Hepatocyte (in vitro differentiated cells): ENCODE results near the gene IL22. TPM values are rescaled to one million over a fixed set of nuclear protein-coding genes. Genes with fewer than 3 reads are reported as not detected.

ENCODE experiments used
- DNase-seq: peaks from one replicate; pipeline ENCODE4 v3.0.0-alpha.2; 2016; ENCODE audit warnings: low spot score
- H2AFZ ChIP-seq: fragments of 200-600 bp; sonication (generic); 2 replicates; pipeline ENCODE4 v1.6.0; 2016; ENCODE audit warnings: antibody characterized with exemption, mild to moderate bottlenecking
- H3K27ac ChIP-seq: fragments of 200-600 bp; sonication (generic); 2 replicates; pipeline ENCODE4 v1.5.1; 2016; ENCODE audit warnings: mild to moderate bottlenecking
- H3K27me3 ChIP-seq: fragments of 200-600 bp; sonication (generic); 2 replicates; pipeline ENCODE4 v1.6.1; 2016
- H3K36me3 ChIP-seq: fragments of 200-600 bp; sonication (generic); replicated peaks from 2 replicates; pipeline ENCODE4 v1.5.1; 2016; ENCODE audit warnings: low read depth; ENCODE audit not compliant: insufficient read depth
- H3K4me1 ChIP-seq: fragments of 200-600 bp; sonication (generic); 2 replicates; pipeline ENCODE4 v1.5.1; 2016; ENCODE audit warnings: mild to moderate bottlenecking, moderate library complexity; ENCODE audit not compliant: insufficient read depth
- H3K4me2 ChIP-seq: fragments of 200-600 bp; sonication (generic); 2 replicates; pipeline ENCODE4 v1.6.0; 2016
- H3K4me3 ChIP-seq: fragments of 200-600 bp; sonication (generic); 2 replicates; pipeline ENCODE4 v1.5.1; 2016; ENCODE audit warnings: mild to moderate bottlenecking
- H3K79me2 ChIP-seq: fragments of 200-600 bp; sonication (generic); 2 replicates; pipeline ENCODE4 v1.6.0; 2017; ENCODE audit warnings: mild to moderate bottlenecking
- H3K9me2 ChIP-seq: fragments of 200-600 bp; sonication (generic); replicated peaks from 2 replicates; pipeline ENCODE4 v1.6.0; 2017; ENCODE audit warnings: mild to moderate bottlenecking; ENCODE audit not compliant: insufficient read depth
- H3K9me3 ChIP-seq: fragments of 200-600 bp; sonication (generic); 2 replicates; pipeline ENCODE4 v1.5.1; 2016; ENCODE audit warnings: low read depth, mild to moderate bottlenecking
- H4K20me1 ChIP-seq: fragments of 200-600 bp; sonication (generic); 2 replicates; pipeline ENCODE4 v1.6.0; 2016; ENCODE audit warnings: mild to moderate bottlenecking; ENCODE audit not compliant: insufficient read depth, poor library complexity, severe bottlenecking
- EZH2 ChIP-seq: fragments of 200-600 bp; sonication (generic); IDR thresholded peaks from 2 replicates; pipeline ENCODE4 v1.6.1; 2016; ENCODE audit warnings: antibody characterized with exemption, mild to moderate bottlenecking, borderline replicate concordance
- EZH2phosphoT487 ChIP-seq: fragments of 200-600 bp; sonication (generic); IDR thresholded peaks from one replicate; pipeline ENCODE4 v1.6.1; 2018; ENCODE audit warnings: antibody characterized with exemption, mild to moderate bottlenecking, low read depth, moderate library complexity; ENCODE audit not compliant: unreplicated experiment, severe bottlenecking
- WGBS: methylation state at CpG from one replicate; pipeline ENCODE4 v1.1.6; 2016; ENCODE audit warnings: low lambda C conversion rate; ENCODE audit errors: missing lambda C conversion rate; 5-methylcytosine and 5-hydroxymethylcytosine counted together
- polyA plus RNA-seq: library from polyadenylated mRNA; unstranded; fragments of >200 nt; fragmentation: Nextera tagmentation; extraction: Ambion mirVana; gene quantifications from 2 replicates; pipeline ENCODE4 v1.2.1, GENCODE V29; 2016
- total RNA-seq: library from RNA; depleted of rRNA; stranded (reverse); fragments of >200 nt; gene quantifications from 2 replicates; pipeline ENCODE4 v1.2.3, GENCODE V29; 2014
- TF ChIP-seq, protein P1 (sequence below): fragments of 200-600 bp; sonication (generic); IDR thresholded peaks from 2 replicates; pipeline ENCODE4 v1.5.1; 2016; ENCODE audit warnings: antibody characterized with exemption, mild to moderate bottlenecking; ENCODE audit not compliant: poor library complexity

IL22 gene
- total and polyA plus RNA-seq, 2 experiments from 2014 or later, result not detected

DNA sequence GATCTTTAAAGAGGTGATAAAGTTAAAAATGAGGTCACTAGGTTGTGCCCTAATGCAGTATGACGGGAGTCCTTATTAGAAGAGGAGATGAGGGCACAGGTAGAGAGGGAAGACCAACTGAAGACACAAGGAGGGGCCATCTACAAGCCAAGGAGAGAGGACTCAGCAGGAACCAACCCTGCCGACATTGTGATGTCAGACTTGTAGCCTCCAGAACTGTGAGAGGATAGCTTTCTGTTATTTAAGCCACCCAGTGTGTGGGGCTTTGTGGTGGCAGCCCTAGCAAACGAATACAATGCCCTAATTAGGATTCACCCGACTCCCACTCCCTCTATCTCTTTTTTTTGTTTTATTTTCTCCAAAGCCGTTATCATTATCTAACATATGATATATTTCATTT is 19.9 kb downstream of the IL22 start:
- 50% methylated on average over 5 of the region's 5 CpGs for WGBS
- TF ChIP-seq, protein P1, sequence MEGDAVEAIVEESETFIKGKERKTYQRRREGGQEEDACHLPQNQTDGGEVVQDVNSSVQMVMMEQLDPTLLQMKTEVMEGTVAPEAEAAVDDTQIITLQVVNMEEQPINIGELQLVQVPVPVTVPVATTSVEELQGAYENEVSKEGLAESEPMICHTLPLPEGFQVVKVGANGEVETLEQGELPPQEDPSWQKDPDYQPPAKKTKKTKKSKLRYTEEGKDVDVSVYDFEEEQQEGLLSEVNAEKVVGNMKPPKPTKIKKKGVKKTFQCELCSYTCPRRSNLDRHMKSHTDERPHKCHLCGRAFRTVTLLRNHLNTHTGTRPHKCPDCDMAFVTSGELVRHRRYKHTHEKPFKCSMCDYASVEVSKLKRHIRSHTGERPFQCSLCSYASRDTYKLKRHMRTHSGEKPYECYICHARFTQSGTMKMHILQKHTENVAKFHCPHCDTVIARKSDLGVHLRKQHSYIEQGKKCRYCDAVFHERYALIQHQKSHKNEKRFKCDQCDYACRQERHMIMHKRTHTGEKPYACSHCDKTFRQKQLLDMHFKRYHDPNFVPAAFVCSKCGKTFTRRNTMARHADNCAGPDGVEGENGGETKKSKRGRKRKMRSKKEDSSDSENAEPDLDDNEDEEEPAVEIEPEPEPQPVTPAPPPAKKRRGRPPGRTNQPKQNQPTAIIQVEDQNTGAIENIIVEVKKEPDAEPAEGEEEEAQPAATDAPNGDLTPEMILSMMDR, result no peak
- TF ChIP-seq EZH2phosphoT487 (no peak), EZH2 (no peak)
- Histone ChIP-seq H3K27me3 (no peaks in the 10 kb centered on the region), H4K20me1 (no peaks in the 10 kb centered on the region), H3K9me3 (no peaks in the 10 kb centered on the region), H3K4me2 (no peak overlapping the region), H3K9me2 (no peaks in the 10 kb centered on the region), H2AFZ (no peak overlapping the region), H3K4me3 (no peak overlapping the region), H3K36me3 (no peaks in the 10 kb centered on the region), H3K79me2 (no peaks in the 10 kb centered on the region), H3K27ac (no peak overlapping the region), H3K4me1 (no peaks in the 10 kb centered on the region)
- DNase-seq, result no peak

DNA sequence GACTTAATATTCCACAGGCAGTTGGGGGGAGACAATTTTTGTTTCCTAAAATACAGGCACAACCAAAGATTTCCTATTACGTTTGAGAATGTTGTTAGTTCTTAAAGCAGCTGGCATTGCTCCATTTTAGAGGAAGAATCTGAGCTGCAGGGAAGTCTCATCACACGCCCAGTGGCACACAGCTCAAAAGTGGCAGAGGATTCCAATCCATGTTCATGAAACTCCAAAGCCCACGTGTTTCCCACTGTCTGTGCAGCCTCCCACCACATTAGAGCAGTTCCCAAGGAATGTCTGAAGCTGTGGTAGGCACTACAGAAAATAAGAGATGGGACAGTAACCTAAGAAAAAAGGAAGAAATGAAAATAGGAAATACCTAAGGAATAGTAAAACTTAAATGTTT is 21.7 kb downstream of the IL22 start:
- Histone ChIP-seq H3K9me3 (no peaks in the 10 kb centered on the region), H3K36me3 (no peaks in the 10 kb centered on the region), H3K4me1 (no peaks in the 10 kb centered on the region), H4K20me1 (no peaks in the 10 kb centered on the region), H3K4me2 (no peak overlapping the region), H3K79me2 (no peaks in the 10 kb centered on the region), H3K27ac (no peak overlapping the region), H2AFZ (no peak overlapping the region), H3K27me3 (no peaks in the 10 kb centered on the region), H3K9me2 (no peaks in the 10 kb centered on the region), H3K4me3 (no peak overlapping the region)
- WGBS, result 65% methylated on average over 3 of the region's 3 CpGs
- no peak for DNase-seq
- TF ChIP-seq EZH2phosphoT487 (no peak), EZH2 (no peak)
- TF ChIP-seq, protein P1, result no peak

DNA sequence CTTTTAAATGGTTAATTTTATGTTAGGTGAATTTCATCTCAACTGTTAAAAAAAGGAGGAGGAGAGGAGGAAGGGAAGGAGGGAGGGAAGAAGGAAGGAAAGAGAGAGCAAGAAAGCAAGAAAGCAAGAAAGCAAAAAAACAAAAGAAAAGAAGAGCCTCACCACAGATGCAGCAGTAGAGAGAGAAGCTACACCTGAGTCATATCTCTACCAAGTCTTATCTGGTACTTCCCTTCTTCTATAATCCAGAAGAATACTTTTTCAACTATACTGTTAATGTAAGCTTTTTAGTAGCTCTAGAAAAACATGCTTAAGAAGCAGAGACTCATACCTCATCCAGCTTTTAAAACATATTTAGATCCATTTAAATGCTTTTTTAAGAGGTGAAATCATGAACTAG is 22.2 kb downstream of the IL22 start:
- Histone ChIP-seq H3K4me3 (no peak overlapping the region), H3K9me3 (no peaks in the 10 kb centered on the region), H3K27ac (no peak overlapping the region), H3K79me2 (no peaks in the 10 kb centered on the region), H3K27me3 (no peaks in the 10 kb centered on the region), H2AFZ (no peak overlapping the region), H3K4me1 (no peaks in the 10 kb centered on the region), H4K20me1 (no peaks in the 10 kb centered on the region), H3K9me2 (no peaks in the 10 kb centered on the region), H3K4me2 (no peak overlapping the region), H3K36me3 (no peaks in the 10 kb centered on the region)
- no peak for DNase-seq
- TF ChIP-seq EZH2phosphoT487 (no peak), EZH2 (no peak)
- TF ChIP-seq, protein P1, result no peak

DNA sequence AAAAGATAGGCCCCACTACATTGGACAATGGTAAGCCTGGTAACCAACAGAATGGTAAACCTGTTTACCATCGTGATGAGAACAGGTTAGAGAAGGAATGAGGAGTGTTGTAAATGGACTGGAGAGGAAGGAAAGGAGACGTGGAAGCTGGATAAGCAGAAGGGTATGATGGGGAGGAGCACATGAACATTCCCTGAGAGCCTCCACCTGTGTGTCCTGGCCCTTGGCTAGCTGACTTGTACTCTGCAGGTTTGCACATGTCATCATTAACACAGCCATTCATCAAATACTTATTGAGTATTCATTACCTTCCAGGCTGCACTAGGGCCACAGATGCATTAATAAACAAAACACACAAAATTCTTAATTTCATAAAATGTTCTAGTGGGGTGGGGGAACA is 23.4 kb downstream of the IL22 start:
- H2AFZ ChIP-seq, result no peak overlapping the region
- WGBS, result 81% methylated on average over 2 of the region's 2 CpGs

More for the DNA sequence above, 23.4 kb downstream of the IL22 start:
- DNase-seq, result no peak
- no peaks in the 10 kb centered on the region for H3K36me3 ChIP-seq
- H3K4me2 ChIP-seq, result no peak overlapping the region
- H3K79me2 ChIP-seq, result no peaks in the 10 kb centered on the region
- H3K4me1 ChIP-seq, result no peaks in the 10 kb centered on the region
- H3K27me3 ChIP-seq, result no peaks in the 10 kb centered on the region
- H3K9me3 ChIP-seq, result no peaks in the 10 kb centered on the region
- H3K27ac ChIP-seq, result no peak overlapping the region
- no peaks in the 10 kb centered on the region for H4K20me1 ChIP-seq
- H3K9me2 ChIP-seq, result no peaks in the 10 kb centered on the region
- no peak for TF ChIP-seq EZH2phosphoT487
- TF ChIP-seq, protein P1, result no peak
- no peak for TF ChIP-seq EZH2
- no peak overlapping the region for H3K4me3 ChIP-seq
